ENCODE measurements around the gene EXOSC2. TPM values are rescaled to one million over a fixed set of nuclear protein-coding genes. Genes with fewer than 3 reads are reported as not detected.

EXOSC2 gene
- total and polyA plus RNA-seq, 2 of the 13 experiments (the other 11 are each of a cell fraction or from before 2014, with no cell fraction given): 27.5 to 63.8 TPM

GRCh38 chr9:130692321-130692720, 1.3 kb upstream of the EXOSC2 start (continued):
- TF ChIP-seq CREBL2 (CRISPR knock-in tag; IDR thresholded peaks at IDR 0.05; ENCODE audit: borderline replicate concordance) (no peak), PBX2 (CRISPR knock-in tag; IDR thresholded peaks at IDR 0.05) (no peak), NCOR1 (IDR thresholded peaks at IDR 0.05; ENCODE audit: borderline replicate concordance, low read length) (no peak), ZNF615 (CRISPR knock-in tag; IDR thresholded peaks at IDR 0.05; ENCODE audit: borderline replicate concordance) (no peak)

GRCh38 chr9:130693101-130693425, 517 bp upstream of the EXOSC2 start:
- FAIRE-seq: no peak
- no peak for ATAC-seq

More at GRCh38 chr9:130693101-130693425, 517 bp upstream of the EXOSC2 start:
- Histone ChIP-seq H3K27me3 (ENCODE audit: control insufficient read depth in 1 of 2, insufficient read depth in 2 of 2, low read length in 2 of 2) (peaks cover 0 to 3% of the 10 kb centered on the region in 2 experiments; a peak in 1 of 5 replicates), H2AFZ (ENCODE audit: low read length) (peak overlapping the region; percentile 89), H4K20me1 (ENCODE audit: insufficient read depth, low read length) (no peaks in the 10 kb centered on the region), H3K4me1 (ENCODE audit: insufficient read depth, low read length) (peaks cover 59% of the 10 kb centered on the region), H3K27ac (ENCODE audit: extremely low read length, insufficient read depth, low read length) (peak overlapping the region; percentile 50), H3K79me2 (ENCODE audit: insufficient read depth, low read length) (peaks cover 36% of the 10 kb centered on the region), H3K36me3 (replicated peaks in 1 of 2; ENCODE audit: control insufficient read depth in 1 of 2, insufficient read depth in 2 of 2, low read length in 2 of 2) (peaks cover 12 to 20% of the 10 kb centered on the region in 2 experiments), H3K9me3 (ENCODE audit: low read length) (no peaks in the 10 kb centered on the region), H3K4me3 (replicated peaks in 1 of 3; ENCODE audit: insufficient read depth in 1 of 3, low read depth in 2 of 3, low read length in 3 of 3) (peak overlapping the region; percentile 56 to 97 (median 89); a peak in 5 of 6 replicates), H3K9ac (ENCODE audit: insufficient read depth, low read depth, low read length) (peak overlapping the region; percentile 48; the same call in 1 of the 2 replicates), H3K4me2 (ENCODE audit: low read depth, low read length) (peak overlapping the region; percentile 95)
- WGBS (ENCODE audit: low lambda C conversion rate): 55% methylated on average over 8 of the region's 8 CpGs
- intact Hi-C loops (cut with micrococcal nuclease; ENCODE audit: unreplicated experiment): no loop called here
- TF ChIP-seq NR2F1 (CRISPR knock-in tag; IDR thresholded peaks at IDR 0.05) (no peak), ZNF781 (CRISPR knock-in tag; IDR thresholded peaks at IDR 0.05; ENCODE audit: borderline replicate concordance, not compliant biosample characterization) (no peak), ZNF430 (CRISPR knock-in tag; IDR thresholded peaks at IDR 0.05) (peak; percentile 5; the same call in 1 of the 2 replicates)
- ChIA-PET CTCF (ENCODE audit: low intra/inter-chr PET ratio, low total read pairs) (no interaction called here), POLR2A (interaction anchor here (0.7 to 1.9 kb wide), 11 partner anchors 9 to 245 kb away, joined by 3 to 12 read pairs (median 5); no protein-coding TSS in a partner anchor)
- DNase-seq (ENCODE audit: low spot score): no peak
- in situ Hi-C loops (cut with HindIII; ENCODE audit: extremely low pct_ligation_motif_present, low pct_unique_long_range_greater_than_20kb): no loop called here
- BruUV-seq (replicated peaks): no TSS peak
